ENCODE data around the gene SEMA3A.

DNA sequence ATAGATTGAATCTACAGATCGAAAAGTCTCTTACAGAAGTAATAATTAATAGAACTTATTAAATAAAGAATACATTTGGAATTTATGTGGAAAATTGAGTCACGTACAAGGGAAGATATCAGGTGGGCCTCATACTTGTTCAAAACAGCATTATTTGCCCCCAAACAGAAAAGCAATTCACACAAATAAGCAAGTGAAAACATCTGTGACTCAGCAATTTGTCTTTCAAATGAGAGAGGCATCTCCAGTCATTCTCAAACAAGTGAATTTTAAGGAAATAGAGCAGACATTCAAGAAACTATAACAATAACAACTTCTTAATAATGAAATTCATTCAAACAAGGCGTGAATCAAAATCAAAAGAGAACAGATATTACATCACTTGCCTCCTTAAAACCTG, 50.1 kb downstream of the SEMA3A start:
- TF ChIP-seq EP300 (conservative IDR thresholded peaks at IDR 0.05; ENCODE audit: poor library complexity, severe bottlenecking) (no peak), TAF1 (IDR thresholded peaks at IDR 0.05; ENCODE audit: low read depth) (no peak)
- TF ChIP-seq, protein P1, sequence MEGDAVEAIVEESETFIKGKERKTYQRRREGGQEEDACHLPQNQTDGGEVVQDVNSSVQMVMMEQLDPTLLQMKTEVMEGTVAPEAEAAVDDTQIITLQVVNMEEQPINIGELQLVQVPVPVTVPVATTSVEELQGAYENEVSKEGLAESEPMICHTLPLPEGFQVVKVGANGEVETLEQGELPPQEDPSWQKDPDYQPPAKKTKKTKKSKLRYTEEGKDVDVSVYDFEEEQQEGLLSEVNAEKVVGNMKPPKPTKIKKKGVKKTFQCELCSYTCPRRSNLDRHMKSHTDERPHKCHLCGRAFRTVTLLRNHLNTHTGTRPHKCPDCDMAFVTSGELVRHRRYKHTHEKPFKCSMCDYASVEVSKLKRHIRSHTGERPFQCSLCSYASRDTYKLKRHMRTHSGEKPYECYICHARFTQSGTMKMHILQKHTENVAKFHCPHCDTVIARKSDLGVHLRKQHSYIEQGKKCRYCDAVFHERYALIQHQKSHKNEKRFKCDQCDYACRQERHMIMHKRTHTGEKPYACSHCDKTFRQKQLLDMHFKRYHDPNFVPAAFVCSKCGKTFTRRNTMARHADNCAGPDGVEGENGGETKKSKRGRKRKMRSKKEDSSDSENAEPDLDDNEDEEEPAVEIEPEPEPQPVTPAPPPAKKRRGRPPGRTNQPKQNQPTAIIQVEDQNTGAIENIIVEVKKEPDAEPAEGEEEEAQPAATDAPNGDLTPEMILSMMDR (IDR thresholded peaks at IDR 0.05; ENCODE audit: poor library complexity, severe bottlenecking), result no peak

All from neural cell (in vitro differentiated cells).